Mucosa of descending colon (tissue), 3 donors: ENCODE data around the gene ATP2A1. TPM values are rescaled to one million over a fixed set of nuclear protein-coding genes. Genes with fewer than 3 reads are reported as not detected.
A peak's percentile ranks its signal among the peaks of the same experiment; 100 is the strongest.

Experiments
- ATAC-seq: fragments of 200-7000 bp; cut with Tn5 transposase; one replicate; pipeline ENCODE4 v1.9.1; 2020; ENCODE audit warnings: mild to moderate bottlenecking, moderate library complexity
- DNase-seq, 3 donors: peaks; one replicate each; pipeline ENCODE4 v3.0.0-alpha.2; 2020
- H3K36me3 ChIP-seq: fragments of 200-600 bp; one replicate; pipeline ENCODE4 v1.8.0; 2021; ENCODE audit warnings: low read depth, mild to moderate bottlenecking
- H3K4me1 ChIP-seq: fragments of 200-600 bp; one replicate; pipeline ENCODE4 v1.8.0; 2021; ENCODE audit warnings: low read depth, mild to moderate bottlenecking
- H3K4me3 ChIP-seq: fragments of 200-600 bp; one replicate; pipeline ENCODE4 v1.8.0; 2021; ENCODE audit warnings: mild to moderate bottlenecking
- H3K9me3 ChIP-seq: fragments of 200-600 bp; one replicate; pipeline ENCODE4 v1.8.0; 2021; ENCODE audit warnings: mild to moderate bottlenecking
- CTCF ChIP-seq: fragments of 200-600 bp; IDR thresholded peaks from one replicate; pipeline ENCODE4 v1.8.0; 2022; ENCODE audit warnings: antibody characterized with exemption, mild to moderate bottlenecking
- intact Hi-C, 2 donors: fragments of 100-400 bp; cut with DNase I in 1 of 2; cut with micrococcal nuclease in 1 of 2; formaldehyde crosslinking; loops; one replicate each; pipeline versions ENCODE4 v1.11.0 to v1.11.1; 2022; cut with DNase I, micrococcal nuclease
- total RNA-seq, 3 donors: library from RNA; stranded (reverse); fragmentation: NEBNext Ultra II Directional in 2 of 3; extraction: Animal tissue kit (Norgen Biotek cat#: 25700) in 2 of 3; gene quantifications; one replicate each; pipeline versions ENCODE4 v1.2.1 to v1.2.4, GENCODE V29; 2021 to 2023
- donor health status: DM: no; HTN: no; CAD: no; lungs with moderate emphysema.
- donor health status: DM: no; HTN: no; CAD: no.
- donor health status: DM: no; HTN: yes; CAD: no.

The ATP2A1 gene
- total RNA-seq, 3 donors from 2014 or later, result 0.96 to 1.7 (median 1.6) TPM

GRCh38 chr16:28932339-28933141 is 54.3 kb downstream of the ATP2A1 start:
- DNase-seq (peak in 1 of 3 donors; percentile 51), ATAC-seq (no peak)
- Histone ChIP-seq H3K9me3 (no peaks in the 10 kb centered on the region), H3K36me3 (no peaks in the 10 kb centered on the region), H3K4me3 (no peak overlapping the region), H3K4me1 (peaks cover 5% of the 10 kb centered on the region)
- TF ChIP-seq CTCF, result no peak
- intact Hi-C loops, result no loop called here

DNA sequence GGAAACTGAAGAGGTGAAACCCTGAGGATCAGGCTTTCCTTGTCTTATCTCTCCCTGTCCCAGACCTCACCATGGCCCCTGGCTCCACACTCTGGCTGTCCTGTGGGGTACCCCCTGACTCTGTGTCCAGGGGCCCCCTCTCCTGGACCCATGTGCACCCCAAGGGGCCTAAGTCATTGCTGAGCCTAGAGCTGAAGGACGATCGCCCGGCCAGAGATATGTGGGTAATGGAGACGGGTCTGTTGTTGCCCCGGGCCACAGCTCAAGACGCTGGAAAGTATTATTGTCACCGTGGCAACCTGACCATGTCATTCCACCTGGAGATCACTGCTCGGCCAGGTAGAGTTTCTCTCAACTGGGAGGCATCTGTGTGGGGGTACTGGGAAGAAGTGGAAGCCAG is 54.9 kb downstream of the ATP2A1 start:
- H3K4me3 ChIP-seq, result no peak overlapping the region

GRCh38 chr16:28935346-28935745 is 57.1 kb downstream of the ATP2A1 start:
- Histone ChIP-seq H3K4me1 (peaks cover 5% of the 10 kb centered on the region), H3K4me3 (no peak overlapping the region), H3K36me3 (no peaks in the 10 kb centered on the region), H3K9me3 (no peaks in the 10 kb centered on the region)
- TF ChIP-seq CTCF, result no peak
- ATAC-seq (no peak), DNase-seq (no peak)
- intact Hi-C loops, result no loop called here

More for the DNA sequence above, 54.9 kb downstream of the ATP2A1 start:
- DNase-seq (no peak), ATAC-seq (no peak)
- TF ChIP-seq CTCF, result no peak
- intact Hi-C loops, result no loop called here
- peaks cover 5% of the 10 kb centered on the region for H3K4me1 ChIP-seq
- no peaks in the 10 kb centered on the region for H3K36me3 ChIP-seq
- no peaks in the 10 kb centered on the region for H3K9me3 ChIP-seq

DNA sequence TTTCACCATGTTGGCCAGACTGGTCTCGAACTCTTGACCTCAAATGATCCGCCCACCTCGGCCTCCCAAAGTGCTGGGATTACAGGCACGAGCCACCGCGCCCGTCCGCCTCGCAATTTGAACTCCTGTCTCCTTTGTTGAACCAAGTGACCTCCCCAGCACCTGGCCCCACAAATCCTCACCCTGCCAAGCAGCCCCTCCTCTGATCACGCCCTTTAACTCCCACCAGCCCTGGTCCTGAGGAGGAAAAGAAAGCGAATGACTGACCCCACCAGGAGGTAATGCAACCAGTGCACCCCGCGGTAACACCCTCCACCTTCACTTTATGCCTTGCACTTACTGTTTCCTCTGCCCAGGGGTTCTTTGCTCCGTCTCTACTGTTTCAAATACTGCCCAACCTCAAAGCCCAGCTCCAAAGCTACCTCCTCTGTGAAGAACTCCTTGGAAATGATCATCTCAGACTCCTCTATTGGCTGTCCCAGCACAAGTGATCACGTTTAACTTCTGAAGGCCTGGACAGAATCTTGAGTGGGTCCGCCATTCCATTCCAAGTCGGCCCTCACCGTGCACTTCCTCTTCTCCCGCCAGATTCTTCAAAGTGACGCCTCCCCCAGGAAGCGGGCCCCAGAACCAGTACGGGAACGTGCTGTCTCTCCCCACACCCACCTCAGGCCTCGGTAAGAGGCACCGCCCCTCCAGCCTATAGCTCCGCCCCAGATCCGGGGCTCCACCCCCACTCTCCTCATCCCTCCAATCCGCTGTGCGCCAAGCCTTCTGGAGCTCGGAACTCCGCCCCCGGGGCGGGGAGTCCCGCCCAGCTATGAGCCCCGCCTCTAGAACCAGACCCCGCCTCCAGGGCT is 57.9 kb downstream of the ATP2A1 start:
- H3K4me1 ChIP-seq, result peaks cover 5% of the 10 kb centered on the region
- intact Hi-C loops, result no loop called here
- ATAC-seq, result peak; percentile 99

DNA sequence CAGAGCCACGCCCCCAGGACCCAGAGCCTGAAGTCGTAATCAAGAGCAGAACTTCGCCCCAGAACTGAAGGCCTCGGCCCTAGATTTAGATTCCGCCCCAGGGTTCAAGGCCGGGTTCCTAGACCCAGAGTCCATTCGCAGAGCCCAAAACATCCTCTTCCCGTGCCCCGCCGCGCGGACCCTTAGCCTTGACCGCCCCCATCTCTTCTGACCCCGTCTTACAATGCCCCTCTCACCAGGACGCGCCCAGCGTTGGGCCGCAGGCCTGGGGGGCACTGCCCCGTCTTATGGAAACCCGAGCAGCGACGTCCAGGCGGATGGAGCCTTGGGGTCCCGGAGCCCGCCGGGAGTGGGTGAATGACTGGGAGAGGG is 58.5 kb downstream of the ATP2A1 start:
- no peak for DNase-seq
- Histone ChIP-seq H3K4me3 (no peak overlapping the region), H3K9me3 (no peaks in the 10 kb centered on the region), H3K4me1 (peaks cover 5% of the 10 kb centered on the region), H3K36me3 (no peaks in the 10 kb centered on the region)
- intact Hi-C loops, result no loop called here
- no peak for ATAC-seq
- no peak for TF ChIP-seq CTCF

More for the DNA sequence above, 57.9 kb downstream of the ATP2A1 start:
- no peak overlapping the region for H3K4me3 ChIP-seq
- TF ChIP-seq CTCF, result no peak
- H3K36me3 ChIP-seq, result no peaks in the 10 kb centered on the region
- peak; percentile 92 to 96 (median 93) for DNase-seq
- no peaks in the 10 kb centered on the region for H3K9me3 ChIP-seq
